ENCODE data around the gene CNNM4.

Gene CNNM4

DNA sequence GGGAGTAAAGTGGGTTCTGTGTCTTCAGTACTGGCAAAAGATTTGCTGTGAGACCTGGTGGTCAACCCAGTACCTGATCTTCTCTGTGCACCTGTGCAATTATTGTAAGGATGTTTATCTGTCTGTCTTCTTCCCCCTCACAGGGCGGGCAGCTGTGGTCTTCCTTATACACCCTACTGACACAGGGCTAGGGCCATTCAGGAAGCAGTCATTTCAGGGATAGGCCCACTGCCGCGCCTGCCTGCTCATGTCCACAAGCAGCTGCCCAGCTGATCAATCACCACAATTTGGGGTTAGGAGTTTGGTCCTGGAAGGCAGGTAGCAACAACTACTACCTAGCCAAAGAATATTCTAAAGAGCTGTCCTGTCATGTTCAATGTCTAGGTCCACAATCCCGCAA lies 1.2 kb upstream of the CNNM4 start:
- TF ChIP-seq, protein P1, sequence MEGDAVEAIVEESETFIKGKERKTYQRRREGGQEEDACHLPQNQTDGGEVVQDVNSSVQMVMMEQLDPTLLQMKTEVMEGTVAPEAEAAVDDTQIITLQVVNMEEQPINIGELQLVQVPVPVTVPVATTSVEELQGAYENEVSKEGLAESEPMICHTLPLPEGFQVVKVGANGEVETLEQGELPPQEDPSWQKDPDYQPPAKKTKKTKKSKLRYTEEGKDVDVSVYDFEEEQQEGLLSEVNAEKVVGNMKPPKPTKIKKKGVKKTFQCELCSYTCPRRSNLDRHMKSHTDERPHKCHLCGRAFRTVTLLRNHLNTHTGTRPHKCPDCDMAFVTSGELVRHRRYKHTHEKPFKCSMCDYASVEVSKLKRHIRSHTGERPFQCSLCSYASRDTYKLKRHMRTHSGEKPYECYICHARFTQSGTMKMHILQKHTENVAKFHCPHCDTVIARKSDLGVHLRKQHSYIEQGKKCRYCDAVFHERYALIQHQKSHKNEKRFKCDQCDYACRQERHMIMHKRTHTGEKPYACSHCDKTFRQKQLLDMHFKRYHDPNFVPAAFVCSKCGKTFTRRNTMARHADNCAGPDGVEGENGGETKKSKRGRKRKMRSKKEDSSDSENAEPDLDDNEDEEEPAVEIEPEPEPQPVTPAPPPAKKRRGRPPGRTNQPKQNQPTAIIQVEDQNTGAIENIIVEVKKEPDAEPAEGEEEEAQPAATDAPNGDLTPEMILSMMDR (IDR thresholded peaks at IDR 0.05; ENCODE audit: extremely low read depth, missing control alignments): no peak
- no peak for DNase-seq (ENCODE audit: low spot score)

GRCh38 chr2:96760986-96761832 lies 507 bp downstream of the CNNM4 start:
- TF ChIP-seq, protein P1 (IDR thresholded peaks at IDR 0.05; ENCODE audit: extremely low read depth, missing control alignments): peak; percentile 71
- DNase-seq (ENCODE audit: low spot score): no peak

GRCh38 chr2:96762529-96763311 lies 2.0 kb downstream of the CNNM4 start:
- TF ChIP-seq, protein P1 (IDR thresholded peaks at IDR 0.05; ENCODE audit: extremely low read depth, missing control alignments): no peak
- peak; percentile 48 for DNase-seq (ENCODE audit: low spot score)

DNA sequence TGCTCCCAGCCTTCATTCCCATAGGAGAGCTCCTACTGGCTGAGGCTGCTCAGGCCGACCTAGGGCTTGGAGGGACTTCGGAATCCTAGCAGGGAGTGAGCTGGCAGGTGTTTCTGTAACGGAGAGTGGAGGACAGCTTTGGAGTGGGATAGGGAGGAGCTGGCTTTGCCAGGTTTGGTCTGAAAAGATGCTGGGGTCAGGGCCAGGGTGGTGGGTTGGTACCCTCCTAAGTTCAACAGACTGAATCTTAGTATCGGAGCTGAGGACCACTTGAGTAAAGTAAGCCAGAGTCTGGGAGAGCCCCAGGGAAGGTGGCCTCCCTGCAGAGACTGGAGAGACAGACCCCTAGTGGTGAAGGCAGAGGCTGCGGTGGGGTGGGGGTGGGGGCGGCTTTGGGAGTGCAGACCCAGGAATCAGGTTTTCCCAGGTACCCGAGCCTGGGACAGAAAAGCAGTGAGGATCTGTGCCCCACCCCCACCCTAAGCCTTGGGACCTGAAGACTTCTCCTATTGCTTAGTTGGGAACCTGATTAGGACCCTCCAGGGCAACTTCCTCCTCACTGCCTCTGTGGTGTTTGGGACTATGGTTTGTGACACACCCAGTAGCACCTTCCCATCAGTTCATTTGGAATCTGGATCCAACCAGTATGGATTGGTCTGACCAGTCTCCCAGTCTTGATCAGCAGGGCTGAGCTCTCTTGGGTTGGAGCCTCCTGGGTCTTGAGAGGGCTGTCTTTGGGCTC lies 3.0 kb downstream of the CNNM4 start:
- TF ChIP-seq, protein P1 (IDR thresholded peaks at IDR 0.05; ENCODE audit: extremely low read depth, missing control alignments): peak; percentile 29
- peak; percentile 66 for DNase-seq (ENCODE audit: low spot score)

DNA sequence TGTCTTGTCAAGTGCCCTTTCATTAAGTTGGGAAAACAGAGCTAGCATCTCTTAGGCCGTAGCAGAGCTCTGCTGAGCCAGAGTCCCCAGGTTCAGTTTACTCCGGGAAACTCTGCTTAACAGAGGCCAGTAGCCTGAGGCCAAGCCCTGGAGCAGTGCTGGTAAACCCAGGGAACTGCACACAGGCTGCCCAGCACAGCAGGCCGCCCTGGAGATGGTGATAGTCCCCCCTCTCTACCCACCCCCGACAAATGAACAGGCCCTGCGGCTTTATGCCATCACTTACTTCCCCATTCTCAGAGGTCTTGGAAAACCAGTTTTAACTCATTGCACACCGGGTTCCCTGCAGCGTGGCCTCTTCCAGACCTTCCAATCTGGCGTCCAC lies 3.5 kb downstream of the CNNM4 start:
- DNase-seq (ENCODE audit: low spot score): no peak
- TF ChIP-seq, protein P1 (IDR thresholded peaks at IDR 0.05; ENCODE audit: extremely low read depth, missing control alignments): no peak

GRCh38 chr2:96767135-96767871 lies 6.6 kb downstream of the CNNM4 start:
- TF ChIP-seq, protein P1 (IDR thresholded peaks at IDR 0.05; ENCODE audit: extremely low read depth, missing control alignments): no peak
- no peak for DNase-seq (ENCODE audit: low spot score)

Data from GM20000 (cell line).